Activated T-helper 1 cell treated with Interleukin-2 at 50 U/mL for 16 hours (primary cell): ENCODE results near the gene ADORA1.

Experiments
- DNase-seq: peaks from one replicate; pipeline ENCODE4 v3.0.0-alpha.2; 2020; ENCODE audit warnings: low read depth

Gene ADORA1

GRCh38 chr1:203187689-203188264, 60.3 kb downstream of the ADORA1 start:
- no peak for DNase-seq

GRCh38 chr1:203188686-203189232, 61.2 kb downstream of the ADORA1 start:
- DNase-seq, result no peak

GRCh38 chr1:203189951-203190352, 62.4 kb downstream of the ADORA1 start:
- DNase-seq, result no peak

- no peak for DNase-seq
Measured at GRCh38 chr1:203190949-203191348, 63.4 kb downstream of the ADORA1 start.

GRCh38 chr1:203196371-203196770, 68.8 kb downstream of the ADORA1 start:
- no peak for DNase-seq

- DNase-seq, result no peak
Measured at GRCh38 chr1:203197625-203198024, 70.1 kb downstream of the ADORA1 start.

- DNase-seq, result no peak
Measured at GRCh38 chr1:203199002-203199401, 71.5 kb downstream of the ADORA1 start.

GRCh38 chr1:203199481-203199815, 71.9 kb downstream of the ADORA1 start:
- DNase-seq, result no peak

- no peak for DNase-seq
Measured at GRCh38 chr1:203199816-203200571, 72.5 kb downstream of the ADORA1 start.

- DNase-seq, result no peak
Measured at GRCh38 chr1:203200916-203201315, 73.4 kb downstream of the ADORA1 start.

- DNase-seq, result no peak
Measured at GRCh38 chr1:203201516-203202205, 74.1 kb downstream of the ADORA1 start.

GRCh38 chr1:203202431-203203245, 75.1 kb downstream of the ADORA1 start:
- no peak for DNase-seq

GRCh38 chr1:203204756-203205155, 77.2 kb downstream of the ADORA1 start:
- no peak for DNase-seq

GRCh38 chr1:203206129-203206687, 78.7 kb downstream of the ADORA1 start:
- no peak for DNase-seq

- no peak for DNase-seq
Measured at GRCh38 chr1:203207751-203208150, 80.2 kb downstream of the ADORA1 start.

- no peak for DNase-seq
Measured at GRCh38 chr1:203208181-203208580, 80.7 kb downstream of the ADORA1 start.

- no peak for DNase-seq
Measured at GRCh38 chr1:203210350-203210749, 82.8 kb downstream of the ADORA1 start.

- no peak for DNase-seq
Measured at GRCh38 chr1:203210988-203211387, 83.5 kb downstream of the ADORA1 start.

GRCh38 chr1:203211812-203212211, 84.3 kb downstream of the ADORA1 start:
- no peak for DNase-seq

- DNase-seq, result no peak
Measured at GRCh38 chr1:203213126-203213525, 85.6 kb downstream of the ADORA1 start.

- DNase-seq, result no peak
Measured at GRCh38 chr1:203214871-203215270, 87.3 kb downstream of the ADORA1 start.

- DNase-seq, result no peak
Measured at GRCh38 chr1:203215573-203215972, 88.0 kb downstream of the ADORA1 start.
